Ureter (tissue), 1 donor: ENCODE results near the gene TJP3. TPM values are rescaled to one million over a fixed set of nuclear protein-coding genes. Genes with fewer than 3 reads are reported as not detected.

Experiments used
- DNase-seq: peaks from one replicate; pipeline ENCODE4 v3.0.0-alpha.2; 2020; ENCODE audit warnings: low spot score
- total RNA-seq: library from RNA; stranded (reverse); gene quantifications from one replicate; pipeline ENCODE4 v1.2.4, GENCODE V29; 2023
- donor health status: DM: yes; HTN: yes; CAD: no.

TJP3 gene
- total RNA-seq, 1 donor from 2014 or later: 59.7 TPM

GRCh38 chr19:3710265-3710812 lies 2.2 kb downstream of the TJP3 start:
- DNase-seq: peak; percentile 93

- peak; percentile 60 for DNase-seq
These were observed 4.8 kb downstream of the TJP3 start for GRCh38 chr19:3712663-3713611.

- no peak for DNase-seq
These were observed 8.0 kb downstream of the TJP3 start for GRCh38 chr19:3716147-3716668.

GRCh38 chr19:3719868-3720267 lies 11.7 kb downstream of the TJP3 start:
- no peak for DNase-seq

- DNase-seq: no peak
These were observed 12.2 kb downstream of the TJP3 start for GRCh38 chr19:3720349-3720917.

GRCh38 chr19:3721131-3721886 lies 13.1 kb downstream of the TJP3 start:
- DNase-seq: peak; percentile 95

- DNase-seq: no peak
These were observed 13.8 kb downstream of the TJP3 start for GRCh38 chr19:3721887-3722442.

GRCh38 chr19:3722443-3723109 lies 14.4 kb downstream of the TJP3 start:
- DNase-seq: no peak

- DNase-seq: no peak
These were observed 14.9 kb downstream of the TJP3 start for GRCh38 chr19:3723110-3723488.

- no peak for DNase-seq
These were observed 15.7 kb downstream of the TJP3 start for GRCh38 chr19:3723883-3724282.

- no peak for DNase-seq
These were observed 16.9 kb downstream of the TJP3 start for GRCh38 chr19:3725121-3725520.

GRCh38 chr19:3725640-3726310 lies 17.6 kb downstream of the TJP3 start:
- DNase-seq: peak; percentile 54

GRCh38 chr19:3730457-3730958 lies 22.3 kb downstream of the TJP3 start:
- no peak for DNase-seq

GRCh38 chr19:3732108-3732507 lies 23.9 kb downstream of the TJP3 start:
- DNase-seq: no peak

- DNase-seq: no peak
These were observed 25.5 kb downstream of the TJP3 start for GRCh38 chr19:3733549-3734309.

GRCh38 chr19:3734310-3734600 lies 26.1 kb downstream of the TJP3 start:
- no peak for DNase-seq

- DNase-seq: no peak
These were observed 28.0 kb downstream of the TJP3 start for GRCh38 chr19:3736106-3736724.

- no peak for DNase-seq
These were observed 29.5 kb downstream of the TJP3 start for GRCh38 chr19:3737487-3738205.
